Left ventricle myocardium inferior (tissue), 1 donor: ENCODE data around the gene MACROD2. TPM values are rescaled to one million over a fixed set of nuclear protein-coding genes. Genes with fewer than 3 reads are reported as not detected.

Experiments used
- DNase-seq: peaks from one replicate; pipeline ENCODE4 v3.0.0-alpha.2; 2020
- H3K27ac ChIP-seq: fragments of 200-600 bp; replicated peaks from 2 replicates; pipeline ENCODE4 v1.8.0; 2021
- H3K27me3 ChIP-seq: fragments of 200-600 bp; 2 replicates; pipeline ENCODE4 v1.8.0; 2021; ENCODE audit warnings: low read depth
- H3K36me3 ChIP-seq: fragments of 200-600 bp; 2 replicates; pipeline ENCODE4 v1.8.0; 2021
- H3K4me1 ChIP-seq: fragments of 200-600 bp; 2 replicates; pipeline ENCODE4 v1.8.0; 2021
- H3K4me3 ChIP-seq: fragments of 200-600 bp; 2 replicates; pipeline ENCODE4 v1.8.0; 2021; ENCODE audit warnings: mild to moderate bottlenecking, moderate library complexity
- H3K9me3 ChIP-seq: fragments of 200-600 bp; replicated peaks from 2 replicates; pipeline ENCODE4 v1.8.0; 2021
- CTCF ChIP-seq: fragments of 200-600 bp; IDR thresholded peaks from 2 replicates; pipeline ENCODE4 v1.8.0; 2021; ENCODE audit warnings: antibody characterized with exemption, mild to moderate bottlenecking, borderline replicate concordance
- intact Hi-C: fragments of 100-400 bp; cut with micrococcal nuclease; formaldehyde crosslinking; loops from one replicate; pipeline ENCODE4 v1.11.0; 2022
- total RNA-seq: library from RNA; stranded (reverse); fragmentation: NEBNext Ultra II Directional; extraction: Animal tissue kit (Norgen Biotek cat#: 25700); gene quantifications from one replicate; pipeline ENCODE4 v1.2.1, GENCODE V29; 2021
- donor health status: DM: no; HTN: yes; CAD: no; lungs with severe emphysema.

Gene MACROD2
- total RNA-seq, 1 donor from 2014 or later: 3.6 TPM

- intact Hi-C loops: no loop called here
Observed at GRCh38 chr20:15146948-15147347, 1151.6 kb downstream of the MACROD2 start.

GRCh38 chr20:15154070-15154469 is 1158.8 kb downstream of the MACROD2 start:
- Histone ChIP-seq H3K27me3 (no peaks in the 10 kb centered on the region), H3K9me3 (peaks cover 7% of the 10 kb centered on the region), H3K27ac (no peak overlapping the region), H3K4me1 (no peaks in the 10 kb centered on the region), H3K36me3 (no peaks in the 10 kb centered on the region), H3K4me3 (no peak overlapping the region)
- intact Hi-C loops: no loop called here
- DNase-seq: no peak
- TF ChIP-seq CTCF: no peak

More at GRCh38 chr20:15146948-15147347, 1151.6 kb downstream of the MACROD2 start:
- Histone ChIP-seq H3K27ac (no peak overlapping the region), H3K4me3 (no peak overlapping the region), H3K9me3 (no peaks in the 10 kb centered on the region), H3K27me3 (no peaks in the 10 kb centered on the region), H3K4me1 (peaks cover 4% of the 10 kb centered on the region), H3K36me3 (no peaks in the 10 kb centered on the region)
- DNase-seq: no peak
- TF ChIP-seq CTCF: no peak

GRCh38 chr20:15155848-15156401 is 1160.6 kb downstream of the MACROD2 start:
- Histone ChIP-seq H3K27me3 (no peaks in the 10 kb centered on the region), H3K4me1 (no peaks in the 10 kb centered on the region), H3K27ac (no peak overlapping the region), H3K9me3 (peaks cover 7% of the 10 kb centered on the region), H3K4me3 (no peak overlapping the region), H3K36me3 (no peaks in the 10 kb centered on the region)
- intact Hi-C loops: no loop called here
- no peak for DNase-seq
- TF ChIP-seq CTCF: no peak

- Histone ChIP-seq H3K9me3 (peaks cover 7% of the 10 kb centered on the region), H3K4me1 (no peaks in the 10 kb centered on the region), H3K36me3 (no peaks in the 10 kb centered on the region), H3K27me3 (no peaks in the 10 kb centered on the region), H3K27ac (no peak overlapping the region), H3K4me3 (no peak overlapping the region)
- DNase-seq: no peak
- intact Hi-C loops: no loop called here
- no peak for TF ChIP-seq CTCF
Observed at GRCh38 chr20:15158533-15158932, 1163.2 kb downstream of the MACROD2 start.

- no peaks in the 10 kb centered on the region for H3K27me3 ChIP-seq
- H3K36me3 ChIP-seq: no peaks in the 10 kb centered on the region
- intact Hi-C loops: no loop called here
- H3K27ac ChIP-seq: no peak overlapping the region
- no peaks in the 10 kb centered on the region for H3K4me1 ChIP-seq
- H3K9me3 ChIP-seq: no peaks in the 10 kb centered on the region
- no peak for TF ChIP-seq CTCF
- peak overlapping the region; percentile 25 for H3K4me3 ChIP-seq
- no peak for DNase-seq
Observed at GRCh38 chr20:15162079-15162647, 1166.8 kb downstream of the MACROD2 start.
